Colonic mucosa (tissue), 4 donors: ENCODE results near the gene ISOC2. TPM values are rescaled to one million over a fixed set of nuclear protein-coding genes. Genes with fewer than 3 reads are reported as not detected.

Source experiments
- DNase-seq: peaks from one replicate; pipeline ENCODE4 v3.0.0-alpha.2; 2020
- H3K27ac ChIP-seq: fragments of 200-600 bp; one replicate; pipeline ENCODE4 v1.8.0; 2021
- H3K27me3 ChIP-seq: fragments of 200-600 bp; one replicate; pipeline ENCODE4 v1.8.0; 2021
- H3K36me3 ChIP-seq: fragments of 200-600 bp; one replicate; pipeline ENCODE4 v1.8.0; 2021
- H3K4me1 ChIP-seq: fragments of 200-600 bp; one replicate; pipeline ENCODE4 v1.8.0; 2021; ENCODE audit warnings: mild to moderate bottlenecking
- H3K4me3 ChIP-seq: fragments of 200-600 bp; one replicate; pipeline ENCODE4 v1.8.0; 2021
- H3K9ac ChIP-seq, 2 donors: one replicate each; pipeline ENCODE4 v1.7.0; 2013; ENCODE audit warnings: control low read depth in 2 of 2, low read depth in 2 of 2, low read length in 2 of 2
- H3K9me3 ChIP-seq: fragments of 200-600 bp; one replicate; pipeline ENCODE4 v1.8.0; 2021
- intact Hi-C: fragments of 100-400 bp; cut with DNase I; formaldehyde crosslinking; loops from one replicate; pipeline ENCODE4 v1.14.1; 2022
- total RNA-seq, 2 donors: library from RNA; stranded (reverse); fragmentation: NEBNext Ultra II Directional in 1 of 2; extraction: Animal tissue kit (Norgen Biotek cat#: 25700) in 1 of 2; gene quantifications; one replicate each; pipeline ENCODE4 v1.2.1, GENCODE V29; 2021
- TF ChIP-seq, protein P1 (sequence below): fragments of 200-600 bp; IDR thresholded peaks from one replicate; pipeline ENCODE4 v1.8.0; 2022; ENCODE audit warnings: antibody characterized with exemption, mild to moderate bottlenecking
- donor health status: healthy.
- donor health status: DM: no; HTN: no; CAD: no.
- donor health status: DM: no; HTN: no; CAD: no.

ISOC2 gene
- total RNA-seq, 2 donors from 2014 or later: 89.8 to 132 TPM

DNA sequence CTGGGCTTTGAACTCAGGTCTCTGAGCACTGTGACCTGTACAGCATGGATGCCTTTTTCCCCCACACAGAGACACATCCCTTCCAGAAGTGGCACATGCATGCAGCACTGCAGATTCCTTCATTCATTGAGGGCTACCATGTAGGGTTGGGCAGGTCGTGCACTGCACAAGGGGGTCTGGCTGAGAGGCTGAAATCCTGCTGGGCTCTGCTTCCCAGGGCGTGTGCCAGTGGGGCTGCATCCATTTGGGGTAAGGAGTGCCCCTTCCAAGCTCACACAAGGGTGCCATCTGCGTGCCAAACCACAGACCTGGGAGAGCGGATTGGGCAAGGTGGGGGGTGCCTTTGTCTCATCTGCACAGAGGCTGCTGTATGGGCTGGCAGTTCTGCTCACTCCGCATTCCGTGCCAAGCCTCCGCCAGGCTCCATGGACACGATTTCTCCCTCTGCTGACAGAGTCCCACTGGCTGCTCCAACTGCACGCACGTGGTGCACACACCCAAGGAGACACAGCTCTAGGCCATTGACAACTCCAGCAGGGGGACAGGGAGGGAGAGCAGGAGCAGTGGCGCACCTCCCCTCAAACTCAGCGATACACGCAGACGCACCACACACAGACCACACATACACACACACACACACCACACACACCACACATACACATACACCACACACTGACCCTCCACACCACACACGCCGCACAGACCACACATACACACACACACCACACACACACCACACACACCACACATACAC lies 13.8 kb downstream of the ISOC2 start:
- no peak overlapping the region for H3K27ac ChIP-seq
- no peak overlapping the region for H3K9ac ChIP-seq
- H3K4me3 ChIP-seq: no peak overlapping the region
- H3K9me3 ChIP-seq: no peaks in the 10 kb centered on the region
- no peaks in the 10 kb centered on the region for H3K36me3 ChIP-seq
- H3K4me1 ChIP-seq: no peaks in the 10 kb centered on the region
- peaks cover 43% of the 10 kb centered on the region for H3K27me3 ChIP-seq
- TF ChIP-seq, protein P1, sequence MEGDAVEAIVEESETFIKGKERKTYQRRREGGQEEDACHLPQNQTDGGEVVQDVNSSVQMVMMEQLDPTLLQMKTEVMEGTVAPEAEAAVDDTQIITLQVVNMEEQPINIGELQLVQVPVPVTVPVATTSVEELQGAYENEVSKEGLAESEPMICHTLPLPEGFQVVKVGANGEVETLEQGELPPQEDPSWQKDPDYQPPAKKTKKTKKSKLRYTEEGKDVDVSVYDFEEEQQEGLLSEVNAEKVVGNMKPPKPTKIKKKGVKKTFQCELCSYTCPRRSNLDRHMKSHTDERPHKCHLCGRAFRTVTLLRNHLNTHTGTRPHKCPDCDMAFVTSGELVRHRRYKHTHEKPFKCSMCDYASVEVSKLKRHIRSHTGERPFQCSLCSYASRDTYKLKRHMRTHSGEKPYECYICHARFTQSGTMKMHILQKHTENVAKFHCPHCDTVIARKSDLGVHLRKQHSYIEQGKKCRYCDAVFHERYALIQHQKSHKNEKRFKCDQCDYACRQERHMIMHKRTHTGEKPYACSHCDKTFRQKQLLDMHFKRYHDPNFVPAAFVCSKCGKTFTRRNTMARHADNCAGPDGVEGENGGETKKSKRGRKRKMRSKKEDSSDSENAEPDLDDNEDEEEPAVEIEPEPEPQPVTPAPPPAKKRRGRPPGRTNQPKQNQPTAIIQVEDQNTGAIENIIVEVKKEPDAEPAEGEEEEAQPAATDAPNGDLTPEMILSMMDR: no peak
- intact Hi-C loops: no loop called here
- DNase-seq: no peak

DNA sequence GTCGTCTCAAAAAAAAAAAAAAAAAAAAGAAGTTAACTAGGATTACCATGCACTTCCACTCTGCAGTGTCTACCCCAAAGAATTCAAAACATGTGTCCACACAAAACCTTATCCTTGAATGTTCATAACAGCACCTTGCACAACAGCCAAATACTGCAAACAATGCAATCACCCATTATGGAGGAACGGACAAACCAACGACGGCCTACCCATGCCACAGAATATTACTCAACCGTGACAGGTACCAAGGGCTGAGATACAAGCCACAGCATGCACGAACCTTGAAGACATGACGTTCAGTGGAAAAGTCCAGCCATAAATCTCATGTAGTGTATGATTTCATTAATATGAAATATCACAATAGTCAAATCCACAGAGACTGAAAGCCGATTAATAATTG lies 15.4 kb downstream of the ISOC2 start:
- Histone ChIP-seq H3K4me3 (no peak overlapping the region), H3K27ac (no peak overlapping the region), H3K9ac (no peak overlapping the region), H3K4me1 (no peaks in the 10 kb centered on the region), H3K9me3 (no peaks in the 10 kb centered on the region), H3K36me3 (no peaks in the 10 kb centered on the region), H3K27me3 (peaks cover 42% of the 10 kb centered on the region)
- TF ChIP-seq, protein P1: no peak
- DNase-seq: no peak
- intact Hi-C loops: no loop called here

DNA sequence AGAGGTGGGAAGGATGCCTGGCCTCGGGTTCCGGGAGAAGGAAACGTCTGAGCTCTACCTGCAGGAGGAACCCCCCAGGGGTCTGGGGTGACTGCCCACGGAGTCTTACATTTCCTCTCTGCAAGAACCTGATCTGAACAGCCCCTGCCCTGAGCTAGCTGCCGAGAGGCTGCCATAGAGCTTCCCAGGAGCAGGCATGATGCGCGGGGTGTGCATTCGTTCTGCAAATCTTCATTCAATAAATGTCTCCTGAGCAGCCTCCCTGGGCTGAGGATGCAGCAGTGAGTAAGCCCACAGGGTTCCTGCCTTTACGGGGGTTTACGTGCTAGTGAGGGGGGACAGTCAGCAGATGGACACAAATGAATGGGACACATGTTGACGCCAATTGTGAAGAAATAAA lies 16.8 kb downstream of the ISOC2 start:
- no peaks in the 10 kb centered on the region for H3K9me3 ChIP-seq
- DNase-seq: no peak
- no peak overlapping the region for H3K27ac ChIP-seq
- H3K4me1 ChIP-seq: no peaks in the 10 kb centered on the region
- H3K9ac ChIP-seq: no peak overlapping the region
- TF ChIP-seq, protein P1: no peak
- intact Hi-C loops: no loop called here
- no peaks in the 10 kb centered on the region for H3K36me3 ChIP-seq
- peaks cover 50% of the 10 kb centered on the region for H3K27me3 ChIP-seq
- H3K4me3 ChIP-seq: no peak overlapping the region

DNA sequence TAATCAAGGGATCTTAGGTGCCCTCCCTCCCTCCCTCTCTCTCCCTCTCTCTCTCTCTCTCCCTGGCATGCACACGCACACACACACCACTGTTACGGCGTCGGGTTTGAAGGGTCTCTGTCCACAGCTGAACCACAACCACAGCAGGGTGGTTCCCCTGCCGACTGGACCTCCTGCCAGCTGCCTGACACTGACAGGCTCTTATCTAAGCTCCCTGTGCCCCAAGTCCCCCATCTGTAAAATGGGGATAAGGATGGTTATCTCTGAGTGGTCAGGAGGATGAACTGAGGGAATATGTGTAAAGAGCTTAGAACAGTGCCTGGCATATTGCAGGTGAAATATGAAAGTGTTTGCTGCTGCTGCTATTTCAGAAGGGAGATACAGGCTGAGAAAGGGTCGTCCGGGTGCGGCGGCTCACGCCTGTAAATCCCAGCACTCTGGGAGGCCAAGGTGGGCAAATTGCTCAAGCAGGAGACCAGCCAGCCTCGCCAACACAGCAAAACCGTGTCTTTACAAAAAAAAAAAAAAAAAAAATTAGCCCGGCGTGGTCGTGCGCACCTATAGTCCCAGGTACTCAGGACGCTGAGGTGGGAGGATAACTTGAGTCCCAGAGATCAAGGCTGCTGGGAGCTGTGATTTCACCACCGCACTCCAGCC lies 17.5 kb downstream of the ISOC2 start:
- Histone ChIP-seq H3K4me1 (no peaks in the 10 kb centered on the region), H3K36me3 (no peaks in the 10 kb centered on the region), H3K27me3 (peaks cover 44% of the 10 kb centered on the region), H3K9me3 (no peaks in the 10 kb centered on the region), H3K9ac (no peak overlapping the region), H3K4me3 (no peak overlapping the region), H3K27ac (no peak overlapping the region)
- intact Hi-C loops: no loop called here
- no peak for DNase-seq
- TF ChIP-seq, protein P1: no peak

DNA sequence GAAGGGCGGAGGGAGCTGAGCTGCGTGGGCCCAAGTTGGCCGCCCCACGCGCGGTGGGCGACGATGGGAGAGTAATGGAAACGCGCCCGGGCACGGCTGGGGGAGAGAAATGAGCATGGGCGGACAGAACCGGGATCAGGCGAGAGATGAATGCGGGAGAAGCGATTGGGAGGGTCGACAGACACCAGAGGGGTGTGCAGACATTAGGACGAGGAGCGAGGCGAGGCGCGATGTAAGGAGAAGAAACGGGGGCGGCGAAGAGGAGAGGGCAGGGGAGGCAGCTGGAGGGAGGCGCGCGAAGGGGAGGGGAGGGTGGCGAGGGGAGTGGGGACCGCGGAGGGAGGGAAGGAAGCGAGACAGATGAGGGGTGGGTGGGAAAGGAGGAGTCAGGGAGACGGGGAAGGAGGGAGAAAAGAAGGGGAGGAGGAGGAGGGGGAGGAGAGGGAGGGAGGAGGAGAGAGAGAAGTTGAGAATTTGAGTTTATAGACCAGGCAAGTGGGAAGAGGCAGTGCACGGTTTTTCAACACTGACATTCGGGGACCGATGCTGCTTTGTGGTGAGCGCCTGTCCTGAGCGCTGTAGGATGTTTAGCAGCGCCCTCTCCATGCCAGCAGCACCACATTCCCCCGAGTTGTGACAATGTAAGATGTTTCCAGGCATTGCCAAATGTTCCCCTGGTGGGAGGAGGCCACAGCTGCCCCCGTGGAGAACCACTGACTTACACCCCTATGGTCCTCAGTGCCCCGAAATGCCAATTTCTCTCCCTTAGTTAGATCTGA lies 18.2 kb downstream of the ISOC2 start, which contains the start of gene SHISA7:
Gene SHISA7, minus strand, starts transcription at position 256 of the 779 bp plus-strand sequence. CDS start 437 bp downstream, outside the sequence.
- intact Hi-C loops: no loop called here
- Histone ChIP-seq H3K9ac (no peak within 1 kb of the TSS), H3K9me3 (no peaks in the 10 kb centered on the region), H3K36me3 (no peaks in the 10 kb centered on the region), H3K4me3 (no peak within 1 kb of the TSS), H3K4me1 (no peaks in the 10 kb centered on the region), H3K27me3 (peaks cover 44% of the 10 kb centered on the region), H3K27ac (no peak within 1 kb of the TSS)
- TF ChIP-seq, protein P1: no peak
- no peak for DNase-seq
